Peyer's patch (tissue), 4 donors: ENCODE measurements around the gene SFTPD. TPM values are rescaled to one million over a fixed set of nuclear protein-coding genes. Genes with fewer than 3 reads are reported as not detected.
"Not testable (repeated sequence)": the region's sequence is repeated elsewhere in the genome, so short reads cannot be mapped to it uniquely, and the experiment has no call there.

ENCODE experiments used
- DNase-seq, 3 donors: peaks; one replicate each; pipeline ENCODE4 v3.0.0-alpha.2; 2017 to 2019
- H3K27ac ChIP-seq, 4 donors: fragments of 200-600 bp; sonication (generic); one replicate each; pipeline ENCODE4 v1.5.1; 2016 to 2019
- H3K27me3 ChIP-seq, 2 donors: fragments of 200-600 bp; sonication (generic); one replicate each; pipeline ENCODE4 v1.5.1; 2019
- H3K36me3 ChIP-seq, 3 donors: fragments of 200-600 bp; sonication (generic); one replicate each; pipeline ENCODE4 v1.5.1; 2016 to 2019
- H3K4me1 ChIP-seq, 4 donors: fragments of 200-600 bp; sonication (generic); one replicate each; pipeline ENCODE4 v1.5.1; 2016 to 2019
- H3K4me3 ChIP-seq, 4 donors: fragments of 200-600 bp; sonication (generic); 1 replicate in 3 of 4; 2 replicates in 1 of 4; pipeline ENCODE4 v1.5.1; 2016 to 2019; ENCODE audit warnings: mild to moderate bottlenecking in 1 of 4
- H3K9me3 ChIP-seq, 4 donors: fragments of 200-600 bp; sonication (generic); one replicate each; pipeline ENCODE4 v1.5.1; 2016 to 2019; ENCODE audit warnings: mild to moderate bottlenecking in 1 of 4
- POLR2A ChIP-seq, 2 donors: fragments of 450-650 bp; IDR thresholded peaks; one replicate each; pipeline ENCODE4 v1.5.1; 2017; ENCODE audit warnings: antibody characterized with exemption in 2 of 2, mild to moderate bottlenecking in 2 of 2, moderate library complexity in 2 of 2
- total RNA-seq, 4 donors: library from RNA; depleted of rRNA; stranded (reverse); fragments of >200 nt; gene quantifications; one replicate each; pipeline ENCODE4 v1.1.0, GENCODE V29; 2016
- TF ChIP-seq, protein P1 (sequence below), 6 experiments: fragments of 450-650 bp in 4 of 6; fragments of 200-600 bp in 2 of 6; sonication (generic) in 1 of 6; IDR thresholded peaks; one replicate each; pipeline ENCODE4 v1.5.1; 2017 to 2019; ENCODE audit warnings: antibody characterized with exemption in 6 of 6, mild to moderate bottlenecking in 3 of 6, moderate library complexity in 1 of 6

Gene SFTPD
- total RNA-seq, 4 donors from 2014 or later: not detected

GRCh38 chr10:79898597-79899325 lies 50.1 kb downstream of the SFTPD start:
- Histone ChIP-seq H3K9me3 (no peaks in the 10 kb centered on the region), H3K4me1 (no peaks in the 10 kb centered on the region), H3K36me3 (no peaks in the 10 kb centered on the region), H3K27me3 (no peaks in the 10 kb centered on the region), H3K4me3 (no peak overlapping the region), H3K27ac (no peak overlapping the region)
- no peak for DNase-seq
- no peak for TF ChIP-seq POLR2A (IDR thresholded peaks at IDR 0.05)
- TF ChIP-seq, protein P1, sequence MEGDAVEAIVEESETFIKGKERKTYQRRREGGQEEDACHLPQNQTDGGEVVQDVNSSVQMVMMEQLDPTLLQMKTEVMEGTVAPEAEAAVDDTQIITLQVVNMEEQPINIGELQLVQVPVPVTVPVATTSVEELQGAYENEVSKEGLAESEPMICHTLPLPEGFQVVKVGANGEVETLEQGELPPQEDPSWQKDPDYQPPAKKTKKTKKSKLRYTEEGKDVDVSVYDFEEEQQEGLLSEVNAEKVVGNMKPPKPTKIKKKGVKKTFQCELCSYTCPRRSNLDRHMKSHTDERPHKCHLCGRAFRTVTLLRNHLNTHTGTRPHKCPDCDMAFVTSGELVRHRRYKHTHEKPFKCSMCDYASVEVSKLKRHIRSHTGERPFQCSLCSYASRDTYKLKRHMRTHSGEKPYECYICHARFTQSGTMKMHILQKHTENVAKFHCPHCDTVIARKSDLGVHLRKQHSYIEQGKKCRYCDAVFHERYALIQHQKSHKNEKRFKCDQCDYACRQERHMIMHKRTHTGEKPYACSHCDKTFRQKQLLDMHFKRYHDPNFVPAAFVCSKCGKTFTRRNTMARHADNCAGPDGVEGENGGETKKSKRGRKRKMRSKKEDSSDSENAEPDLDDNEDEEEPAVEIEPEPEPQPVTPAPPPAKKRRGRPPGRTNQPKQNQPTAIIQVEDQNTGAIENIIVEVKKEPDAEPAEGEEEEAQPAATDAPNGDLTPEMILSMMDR (IDR thresholded peaks at IDR 0.05): no peak

DNA sequence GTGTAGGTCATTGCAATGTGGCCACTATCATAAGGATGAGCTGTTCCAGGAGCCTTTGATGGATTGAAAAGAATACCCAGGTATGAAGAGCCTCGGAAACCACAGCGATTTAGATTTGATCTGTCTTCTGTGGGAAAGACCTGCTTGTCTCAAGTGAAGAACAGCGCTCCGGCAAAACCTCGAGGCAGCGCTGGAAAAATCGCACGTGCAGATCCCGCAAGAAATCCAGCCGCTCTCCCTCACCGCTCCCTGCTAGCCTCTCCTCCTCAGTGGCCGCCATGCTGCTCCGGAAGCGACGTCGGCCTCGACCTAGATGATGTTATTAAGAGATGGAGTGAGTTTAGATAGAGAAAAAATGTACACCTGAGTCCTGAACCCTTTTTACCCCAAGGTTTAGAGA lies 56.0 kb downstream of the SFTPD start:
- H3K4me1 ChIP-seq, H3K36me3 ChIP-seq, DNase-seq, H3K27me3 ChIP-seq, H3K4me3 ChIP-seq, H3K9me3 ChIP-seq, H3K27ac ChIP-seq: not testable (repeated sequence)

DNA sequence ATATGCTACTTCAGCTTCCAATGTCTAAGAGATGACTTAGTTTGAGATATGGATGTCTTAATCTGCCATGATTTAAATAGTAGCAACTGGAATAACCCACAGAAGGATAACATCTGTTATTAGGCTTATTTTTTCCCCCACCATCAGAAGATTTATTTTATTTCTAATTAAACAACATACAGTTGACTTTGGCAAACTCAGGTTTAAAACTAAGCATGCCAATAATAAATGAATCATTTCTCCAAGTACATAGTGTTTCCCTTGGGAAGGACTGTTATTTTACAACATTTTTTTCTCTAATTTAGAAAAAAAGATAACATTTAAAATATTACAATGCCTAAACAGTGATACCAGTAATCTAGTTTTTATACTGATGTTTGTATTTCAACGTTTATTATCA lies 58.4 kb downstream of the SFTPD start:
- Histone ChIP-seq H3K4me3 (no peak overlapping the region), H3K36me3 (no peaks in the 10 kb centered on the region), H3K4me1 (no peaks in the 10 kb centered on the region), H3K27me3 (no peaks in the 10 kb centered on the region), H3K9me3 (no peaks in the 10 kb centered on the region), H3K27ac (no peak overlapping the region)
- TF ChIP-seq POLR2A (IDR thresholded peaks at IDR 0.05): no peak
- no peak for DNase-seq

DNA sequence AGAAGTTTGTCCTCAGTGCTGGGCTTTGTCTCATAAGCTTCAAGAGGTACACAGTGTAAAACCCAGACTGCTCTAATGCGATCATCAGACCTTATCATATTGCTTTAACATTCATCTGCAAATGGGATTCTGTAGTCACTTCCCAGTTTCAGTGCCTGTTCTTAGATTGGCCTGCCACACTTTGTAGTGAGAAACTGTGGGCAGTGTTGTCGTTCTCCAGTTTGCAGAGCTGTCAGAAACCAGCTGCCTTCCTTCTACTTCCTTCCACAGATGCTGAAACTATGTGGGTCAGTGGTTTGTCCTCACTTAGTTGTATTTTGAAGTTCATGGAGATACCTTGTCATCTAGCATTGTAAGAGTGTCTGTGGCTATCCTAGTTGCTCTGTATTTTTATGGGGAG lies 59.9 kb downstream of the SFTPD start:
- H3K4me1 ChIP-seq, H3K9me3 ChIP-seq, H3K36me3 ChIP-seq, H3K27me3 ChIP-seq, H3K27ac ChIP-seq, DNase-seq, H3K4me3 ChIP-seq: not testable (repeated sequence)

Other genes with a start within 250 kb of the SFTPD start
- 1 to 10 TPM in 1 of 4 donors, under 1 TPM in 1, not detected in 2; 0.94 to 3.3 TPM for gene NUTM2B, start 245.9 kb downstream of the SFTPD start, total RNA-seq
- gene NUTM2E, start 122.4 kb downstream of the SFTPD start, total RNA-seq: 1 to 10 TPM in 1 of 4 donors, not detected in 3; 2.5 TPM
- 10 to 100 TPM in 3 of 4 donors, 1 to 10 TPM in 1; 7.4 to 31.5 (median 20.3) TPM for gene TMEM254, start 129.6 kb upstream of the SFTPD start, total RNA-seq
- 10 to 100 TPM in 2 of 4 donors, 1 to 10 TPM in 2; 4.0 to 12.4 (median 8.9) TPM for gene PLAC9, start 183.6 kb upstream of the SFTPD start, total RNA-seq